Gastroesophageal sphincter (tissue), 4 donors: ENCODE data around the gene LMAN2. TPM values are rescaled to one million over a fixed set of nuclear protein-coding genes. Genes with fewer than 3 reads are reported as not detected.

ENCODE experiments used
- ATAC-seq: fragments of 150-250 bp; one replicate; pipeline ENCODE4 v1.9.1; 2016; ENCODE audit warnings: mild to moderate bottlenecking, moderate library complexity
- H3K27ac ChIP-seq, 4 donors: fragments of 200-600 bp; sonication (generic) in 3 of 4; 1 replicate in 3 of 4; 2 replicates in 1 of 4; pipeline ENCODE4 v1.5.1; 2016 to 2019
- H3K27me3 ChIP-seq: fragments of 200-600 bp; sonication (generic); one replicate; pipeline ENCODE4 v1.5.1; 2019
- H3K36me3 ChIP-seq, 2 donors: fragments of 200-600 bp; sonication (generic); one replicate each; pipeline ENCODE4 v1.5.1; 2019; ENCODE audit warnings: control low read depth in 1 of 2
- H3K4me1 ChIP-seq, 3 donors: fragments of 200-600 bp; sonication (generic); 1 replicate in 2 of 3; 2 replicates in 1 of 3; pipeline ENCODE4 v1.5.1; 2016 to 2019; ENCODE audit warnings: control low read depth in 2 of 3
- H3K4me3 ChIP-seq, 2 donors: fragments of 200-600 bp; sonication (generic); one replicate each; pipeline ENCODE4 v1.5.1; 2019; ENCODE audit warnings: mild to moderate bottlenecking in 1 of 2, moderate library complexity in 1 of 2
- H3K9me3 ChIP-seq, 3 donors: fragments of 200-600 bp; sonication (generic); one replicate each; pipeline ENCODE4 v1.5.1; 2017 to 2019; ENCODE audit warnings: control low read depth in 2 of 3
- CTCF ChIP-seq, 4 experiments: fragments of 200-600 bp in 2 of 4; fragments of 450-650 bp in 2 of 4; sonication (generic) in 1 of 4; IDR thresholded peaks; one replicate each; pipeline ENCODE4 v1.5.1; 2017 to 2019; ENCODE audit warnings: antibody characterized with exemption in 4 of 4, mild to moderate bottlenecking in 2 of 4, moderate library complexity in 2 of 4
- EP300 ChIP-seq: sonication (generic); formaldehyde crosslinking; IDR thresholded peaks from one replicate; pipeline ENCODE4 v1.6.1; 2017; ENCODE audit warnings: antibody characterized with exemption, mild to moderate bottlenecking
- POLR2A ChIP-seq, 2 donors: fragments of 450-650 bp; IDR thresholded peaks; one replicate each; pipeline ENCODE4 v1.6.1; 2017; ENCODE audit warnings: antibody characterized with exemption in 2 of 2, mild to moderate bottlenecking in 2 of 2, moderate library complexity in 1 of 2
- POLR2AphosphoS5 ChIP-seq: sonication (generic); formaldehyde crosslinking; IDR thresholded peaks from one replicate; pipeline ENCODE4 v1.6.1; 2017; ENCODE audit warnings: antibody characterized with exemption
- WGBS, 2 donors: methylation state at CpG; one replicate each; pipeline ENCODE4 v1.1.5; 2018; ENCODE audit warnings: low coverage in 1 of 2; 5-methylcytosine and 5-hydroxymethylcytosine counted together
- total RNA-seq, 4 donors: library from RNA; depleted of rRNA; stranded (reverse); fragments of >200 nt; gene quantifications; one replicate each; pipeline ENCODE4 v1.1.0, GENCODE V29; 2016

The LMAN2 gene
- total RNA-seq, 4 donors from 2014 or later = 78.1 to 147 (median 111) TPM

- TF ChIP-seq CTCF (IDR thresholded peaks at IDR 0.05) (peak in 1 of 4 experiments; percentile 20), POLR2AphosphoS5 (no peak)
- 0% methylated on average over 2 to 3 of the region's 4 CpGs for WGBS, 2 donors
- Histone ChIP-seq H3K27me3 (no peaks in the 10 kb centered on the region), H3K27ac (peak overlapping the region in 3 of 4 donors; percentile 85 to 91 (median 89)), H3K4me3 (no peak overlapping the region), H3K9me3 (no peaks in the 10 kb centered on the region), H3K36me3 (peaks cover 0 to 37% of the 10 kb centered on the region in 2 donors), H3K4me1 (peaks cover 0 to 66% (median 38%) of the 10 kb centered on the region in 3 donors)
- peak; percentile 48 for ATAC-seq
These were observed 51.1 kb downstream of the LMAN2 start for GRCh38 chr5:177300236-177300880.

- peaks cover 0 to 60% (median 38%) of the 10 kb centered on the region in 3 donors for H3K4me1 ChIP-seq
- H3K36me3 ChIP-seq = peaks cover 0 to 39% of the 10 kb centered on the region in 2 donors
- no peaks in the 10 kb centered on the region for H3K27me3 ChIP-seq
- WGBS, 2 donors = 53 to 67% methylated on average over 5 to 8 of the region's 9 CpGs
- ATAC-seq = no peak
- H3K9me3 ChIP-seq = no peaks in the 10 kb centered on the region
- no peak overlapping the region for H3K4me3 ChIP-seq
- H3K27ac ChIP-seq = peak overlapping the region in 3 of 4 donors; percentile 85 to 91 (median 89)
- TF ChIP-seq CTCF (IDR thresholded peaks at IDR 0.05) (no peak), EP300 (no peak), POLR2AphosphoS5 (no peak), POLR2A (IDR thresholded peaks at IDR 0.05) (no peak)
These were observed 51.8 kb downstream of the LMAN2 start for GRCh38 chr5:177299697-177300096.

- Histone ChIP-seq H3K9me3 (no peaks in the 10 kb centered on the region), H3K4me3 (no peak overlapping the region), H3K36me3 (peaks cover 0 to 57% of the 10 kb centered on the region in 2 donors), H3K27me3 (no peaks in the 10 kb centered on the region), H3K4me1 (peaks cover 0 to 50% (median 33%) of the 10 kb centered on the region in 3 donors), H3K27ac (no peak overlapping the region)
- no peak for TF ChIP-seq POLR2A (IDR thresholded peaks at IDR 0.05)
- no peak for TF ChIP-seq POLR2AphosphoS5
- no peak for TF ChIP-seq EP300
- no peak for TF ChIP-seq CTCF (IDR thresholded peaks at IDR 0.05)
- no peak for ATAC-seq
- WGBS, 2 donors = 89 to 94% methylated on average over 2 of the region's 2 CpGs
These were observed 53.5 kb downstream of the LMAN2 start for GRCh38 chr5:177297922-177298321.

- peaks cover 0 to 70% of the 10 kb centered on the region in 2 donors for H3K36me3 ChIP-seq
- WGBS, 2 donors = 54 to 72% methylated on average over 3 to 4 of the region's 4 CpGs
- no peak overlapping the region for H3K4me3 ChIP-seq
- no peak for ATAC-seq
- H3K9me3 ChIP-seq = no peaks in the 10 kb centered on the region
- H3K4me1 ChIP-seq = peaks cover 0 to 37% (median 20%) of the 10 kb centered on the region in 3 donors
- TF ChIP-seq CTCF (IDR thresholded peaks at IDR 0.05) (no peak), POLR2AphosphoS5 (no peak), EP300 (no peak), POLR2A (IDR thresholded peaks at IDR 0.05) (no peak)
- no peak overlapping the region for H3K27ac ChIP-seq
- no peaks in the 10 kb centered on the region for H3K27me3 ChIP-seq
These were observed 54.9 kb downstream of the LMAN2 start for GRCh38 chr5:177296581-177296980.

- Histone ChIP-seq H3K9me3 (no peaks in the 10 kb centered on the region), H3K27me3 (no peaks in the 10 kb centered on the region), H3K4me1 (peaks cover 0 to 30% (median 13%) of the 10 kb centered on the region in 3 donors), H3K27ac (no peak overlapping the region), H3K36me3 (peaks cover 0 to 71% of the 10 kb centered on the region in 2 donors), H3K4me3 (no peak overlapping the region)
- ATAC-seq = no peak
- 90% methylated on average over 5 of the region's 9 CpGs; no CpG with 5 or more reads in 1 of the 2 donors for WGBS, 2 donors
- TF ChIP-seq POLR2AphosphoS5 (no peak), POLR2A (IDR thresholded peaks at IDR 0.05) (no peak), EP300 (no peak), CTCF (IDR thresholded peaks at IDR 0.05) (no peak)
These were observed 55.5 kb downstream of the LMAN2 start for GRCh38 chr5:177295924-177296323.
